Measurements from ENCODE around the gene ACAD9. TPM values are rescaled to one million over a fixed set of nuclear protein-coding genes. Genes with fewer than 3 reads are reported as not detected.
A peak's percentile ranks its signal among the peaks of the same experiment; 100 is the strongest.
"Not testable (repeated sequence)": the region's sequence is repeated elsewhere in the genome, so short reads cannot be mapped to it uniquely, and the experiment has no call there.

ACAD9 gene
- total RNA-seq, 1 donor from 2014 or later = 60.8 TPM

GRCh38 chr3:128914966-128915645, 35.7 kb downstream of the ACAD9 start:
- DNase-seq (ENCODE audit: low spot score) = no peak
- Mint-ChIP-seq H3K4me1 (ENCODE audit: low read depth) (no peaks in the 10 kb centered on the region), H3K9me3 (no peaks in the 10 kb centered on the region), H3K27ac (no peak overlapping the region), H3K36me3 (ENCODE audit: low read depth) (peaks cover 72% of the 10 kb centered on the region), H3K4me3 (ENCODE audit: low read depth) (no peak overlapping the region), H3K27me3 (ENCODE audit: low read depth) (no peaks in the 10 kb centered on the region)
- intact Hi-C loops (cut with micrococcal nuclease) = no loop called here

- H3K4me3 Mint-ChIP-seq (ENCODE audit: low read depth) = no peak overlapping the region
Observed at GRCh38 chr3:128917291-128917690, 37.9 kb downstream of the ACAD9 start.

GRCh38 chr3:128919988-128920387, 40.6 kb downstream of the ACAD9 start:
- Mint-ChIP-seq H3K36me3 (ENCODE audit: low read depth) (peaks cover 80% of the 10 kb centered on the region), H3K9me3 (peaks cover 30% of the 10 kb centered on the region), H3K27ac (no peak overlapping the region), H3K4me1 (ENCODE audit: low read depth) (peaks cover 23% of the 10 kb centered on the region), H3K27me3 (ENCODE audit: low read depth) (no peaks in the 10 kb centered on the region), H3K4me3 (ENCODE audit: low read depth) (no peak overlapping the region)
- no peak for DNase-seq (ENCODE audit: low spot score)
- intact Hi-C loops (cut with micrococcal nuclease) = no loop called here

More at GRCh38 chr3:128917291-128917690, 37.9 kb downstream of the ACAD9 start:
- intact Hi-C loops (cut with micrococcal nuclease) = no loop called here
- no peak overlapping the region for H3K27ac Mint-ChIP-seq
- H3K27me3 Mint-ChIP-seq (ENCODE audit: low read depth) = no peaks in the 10 kb centered on the region
- peaks cover 74% of the 10 kb centered on the region for H3K36me3 Mint-ChIP-seq (ENCODE audit: low read depth)
- DNase-seq (ENCODE audit: low spot score) = no peak
- peaks cover 13% of the 10 kb centered on the region for H3K9me3 Mint-ChIP-seq
- peaks cover 3% of the 10 kb centered on the region for H3K4me1 Mint-ChIP-seq (ENCODE audit: low read depth)

- Mint-ChIP-seq H3K4me3 (ENCODE audit: low read depth) (peak overlapping the region; percentile 58), H3K27me3 (ENCODE audit: low read depth) (peaks cover 2% of the 10 kb centered on the region), H3K36me3 (ENCODE audit: low read depth) (peaks cover 66% of the 10 kb centered on the region), H3K4me1 (ENCODE audit: low read depth) (peaks cover 23% of the 10 kb centered on the region), H3K9me3 (peaks cover 53% of the 10 kb centered on the region), H3K27ac (peak overlapping the region; percentile 78)
- peak; percentile 37 for DNase-seq (ENCODE audit: low spot score)
- intact Hi-C loops (cut with micrococcal nuclease) = loop anchor here (2.0 kb wide), 1 partner anchor 44 kb away; the partner anchor contains the start of gene ACAD9
Observed at GRCh38 chr3:128922804-128923459, 43.5 kb downstream of the ACAD9 start.

- peak overlapping the region; percentile 78 for H3K27ac Mint-ChIP-seq
- DNase-seq (ENCODE audit: low spot score) = no peak
- H3K36me3 Mint-ChIP-seq (ENCODE audit: low read depth) = peaks cover 60% of the 10 kb centered on the region
- peaks cover 2% of the 10 kb centered on the region for H3K27me3 Mint-ChIP-seq (ENCODE audit: low read depth)
- H3K4me3 Mint-ChIP-seq (ENCODE audit: low read depth) = peak overlapping the region; percentile 58
- intact Hi-C loops (cut with micrococcal nuclease) = loop anchor here (2.0 kb wide), 1 partner anchor 45 kb away; the partner anchor contains the start of gene ACAD9
- H3K9me3 Mint-ChIP-seq = peaks cover 57% of the 10 kb centered on the region
- peaks cover 23% of the 10 kb centered on the region for H3K4me1 Mint-ChIP-seq (ENCODE audit: low read depth)
Observed at GRCh38 chr3:128923576-128923975, 44.2 kb downstream of the ACAD9 start.

GRCh38 chr3:128923986-128924385, 44.6 kb downstream of the ACAD9 start:
- Mint-ChIP-seq H3K4me1 (ENCODE audit: low read depth) (peaks cover 23% of the 10 kb centered on the region), H3K9me3 (peaks cover 57% of the 10 kb centered on the region), H3K36me3 (ENCODE audit: low read depth) (peaks cover 55% of the 10 kb centered on the region)
- H3K4me3 Mint-ChIP-seq (ENCODE audit: low read depth); H3K27ac Mint-ChIP-seq; H3K27me3 Mint-ChIP-seq (ENCODE audit: low read depth); DNase-seq (ENCODE audit: low spot score): not testable (repeated sequence)
- intact Hi-C loops (cut with micrococcal nuclease) = loop anchor here (2.0 kb wide), 1 partner anchor 45 kb away; the partner anchor contains the start of gene ACAD9

- Mint-ChIP-seq H3K4me3 (ENCODE audit: low read depth) (no peak overlapping the region), H3K27me3 (ENCODE audit: low read depth) (peaks cover 5% of the 10 kb centered on the region), H3K27ac (no peak overlapping the region), H3K36me3 (ENCODE audit: low read depth) (peaks cover 17% of the 10 kb centered on the region), H3K4me1 (ENCODE audit: low read depth) (peaks cover 2% of the 10 kb centered on the region), H3K9me3 (peaks cover 39% of the 10 kb centered on the region)
- no peak for DNase-seq (ENCODE audit: low spot score)
- intact Hi-C loops (cut with micrococcal nuclease) = no loop called here
Observed at GRCh38 chr3:128929364-128929763, 49.9 kb downstream of the ACAD9 start.

GRCh38 chr3:128931046-128931445, 51.6 kb downstream of the ACAD9 start:
- Mint-ChIP-seq H3K27ac (no peak overlapping the region), H3K4me1 (ENCODE audit: low read depth) (no peaks in the 10 kb centered on the region), H3K4me3 (ENCODE audit: low read depth) (no peak overlapping the region), H3K9me3 (peaks cover 23% of the 10 kb centered on the region), H3K36me3 (ENCODE audit: low read depth) (peaks cover 3% of the 10 kb centered on the region), H3K27me3 (ENCODE audit: low read depth) (peaks cover 5% of the 10 kb centered on the region)
- DNase-seq (ENCODE audit: low spot score) = no peak
- intact Hi-C loops (cut with micrococcal nuclease) = no loop called here

- H3K36me3 Mint-ChIP-seq (ENCODE audit: low read depth) = no peaks in the 10 kb centered on the region
- H3K9me3 Mint-ChIP-seq = peaks cover 11% of the 10 kb centered on the region
- H3K27ac Mint-ChIP-seq = no peak overlapping the region
- intact Hi-C loops (cut with micrococcal nuclease) = no loop called here
- no peak for DNase-seq (ENCODE audit: low spot score)
- H3K27me3 Mint-ChIP-seq (ENCODE audit: low read depth) = peaks cover 3% of the 10 kb centered on the region
- H3K4me1 Mint-ChIP-seq (ENCODE audit: low read depth) = no peaks in the 10 kb centered on the region
- H3K4me3 Mint-ChIP-seq (ENCODE audit: low read depth) = no peak overlapping the region
Observed at GRCh38 chr3:128932516-128933212, 53.2 kb downstream of the ACAD9 start.

- no peak for DNase-seq (ENCODE audit: low spot score)
- H3K4me1 Mint-ChIP-seq (ENCODE audit: low read depth) = no peaks in the 10 kb centered on the region
- H3K36me3 Mint-ChIP-seq (ENCODE audit: low read depth) = no peaks in the 10 kb centered on the region
- H3K27me3 Mint-ChIP-seq (ENCODE audit: low read depth) = peaks cover 3% of the 10 kb centered on the region
- H3K4me3 Mint-ChIP-seq (ENCODE audit: low read depth) = no peak overlapping the region
- peaks cover 8% of the 10 kb centered on the region for H3K9me3 Mint-ChIP-seq
- no peak overlapping the region for H3K27ac Mint-ChIP-seq
- intact Hi-C loops (cut with micrococcal nuclease) = no loop called here
Observed at GRCh38 chr3:128933213-128933921, 53.9 kb downstream of the ACAD9 start.

GRCh38 chr3:128933922-128934253, 54.5 kb downstream of the ACAD9 start:
- H3K4me3 Mint-ChIP-seq (ENCODE audit: low read depth) = no peak overlapping the region
- H3K4me1 Mint-ChIP-seq (ENCODE audit: low read depth) = no peaks in the 10 kb centered on the region
- no peak overlapping the region for H3K27ac Mint-ChIP-seq
- intact Hi-C loops (cut with micrococcal nuclease) = no loop called here
- no peaks in the 10 kb centered on the region for H3K36me3 Mint-ChIP-seq (ENCODE audit: low read depth)
- H3K9me3 Mint-ChIP-seq = peaks cover 6% of the 10 kb centered on the region
- no peak for DNase-seq (ENCODE audit: low spot score)
- H3K27me3 Mint-ChIP-seq (ENCODE audit: low read depth) = peaks cover 3% of the 10 kb centered on the region

GRCh38 chr3:128935922-128936321, 56.5 kb downstream of the ACAD9 start:
- no peaks in the 10 kb centered on the region for H3K4me1 Mint-ChIP-seq (ENCODE audit: low read depth)
- H3K9me3 Mint-ChIP-seq = no peaks in the 10 kb centered on the region
- intact Hi-C loops (cut with micrococcal nuclease) = no loop called here
- DNase-seq (ENCODE audit: low spot score) = no peak
- no peak overlapping the region for H3K27ac Mint-ChIP-seq
- H3K27me3 Mint-ChIP-seq (ENCODE audit: low read depth) = peaks cover 8% of the 10 kb centered on the region
- H3K4me3 Mint-ChIP-seq (ENCODE audit: low read depth) = no peak overlapping the region
- H3K36me3 Mint-ChIP-seq (ENCODE audit: low read depth) = no peaks in the 10 kb centered on the region
